ENCODE data around the gene ALDH1L2.

The ALDH1L2 gene

GRCh38 chr12:105083031-105083430 is 1.2 kb downstream of the ALDH1L2 start:
- no peak for DNase-seq

DNA sequence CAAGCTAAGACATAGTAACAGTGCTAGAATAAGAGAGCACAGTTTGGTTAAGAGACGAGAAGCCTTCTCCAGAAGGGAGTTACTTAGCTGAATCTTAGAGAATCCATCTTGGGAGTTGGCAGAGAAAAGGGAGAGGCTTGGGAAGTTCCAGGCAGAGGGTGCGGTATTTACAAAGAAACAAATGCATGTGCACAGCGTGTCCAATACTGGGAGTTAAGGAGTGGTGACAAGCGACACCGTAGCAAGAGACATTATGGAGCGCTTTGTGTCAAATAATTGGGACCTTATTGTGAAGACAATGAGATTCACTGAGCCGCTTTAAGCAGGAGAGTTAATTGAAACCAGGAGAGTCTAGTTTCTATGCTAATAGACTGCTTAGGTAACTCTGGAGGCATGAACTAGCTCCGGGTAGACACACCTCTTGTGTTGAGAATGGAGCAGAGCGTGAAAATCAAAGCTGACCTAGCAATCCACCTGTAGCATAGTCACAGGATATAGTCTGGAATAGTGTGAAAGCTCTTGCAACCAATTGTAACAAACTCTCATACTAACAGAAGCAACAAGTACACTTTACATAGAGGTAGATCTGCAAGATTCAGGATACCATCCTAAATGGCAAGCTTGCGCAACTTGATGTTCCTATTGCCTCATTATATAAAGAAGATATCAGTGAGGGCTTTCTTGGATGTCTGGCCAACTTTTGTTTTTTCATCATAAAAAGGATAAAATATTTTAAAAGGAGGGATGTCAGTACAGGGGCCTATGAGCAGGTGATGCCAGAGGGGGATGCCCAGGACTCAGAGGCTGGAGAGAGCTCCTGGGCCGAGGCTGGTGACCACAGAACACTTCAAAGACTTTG is 5.3 kb downstream of the ALDH1L2 start:
- DNase-seq: no peak

GRCh38 chr12:105077435-105077834 is 6.8 kb downstream of the ALDH1L2 start:
- no peak for DNase-seq

- no peak for DNase-seq
Measured at GRCh38 chr12:105076913-105077312, 7.3 kb downstream of the ALDH1L2 start.

- DNase-seq: no peak
Measured at GRCh38 chr12:105076098-105076497, 8.2 kb downstream of the ALDH1L2 start.

- no peak for DNase-seq
Measured at GRCh38 chr12:105072888-105073488, 11.3 kb downstream of the ALDH1L2 start.

DNA sequence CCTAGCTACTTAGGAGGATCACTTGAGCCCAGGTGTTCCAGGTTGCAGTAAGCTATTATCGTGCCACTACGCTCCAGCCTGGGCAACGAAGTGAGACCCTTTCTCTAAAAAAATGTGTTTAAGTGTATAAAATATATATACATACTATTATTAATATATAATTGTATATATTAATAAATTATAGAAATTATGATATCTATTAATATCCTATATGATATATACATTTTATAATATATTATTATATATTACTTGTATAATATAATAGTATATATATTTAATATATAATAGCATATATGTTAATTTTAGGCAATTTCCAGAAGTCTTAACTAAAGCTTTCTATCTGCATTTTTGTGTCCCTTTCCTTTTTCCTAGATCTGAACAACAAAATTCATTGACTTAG is 12.3 kb downstream of the ALDH1L2 start:
- no peak for DNase-seq

- no peak for DNase-seq
Measured at GRCh38 chr12:105069936-105070702, 14.1 kb downstream of the ALDH1L2 start.

- no peak for DNase-seq
Measured at GRCh38 chr12:105067511-105068031, 16.7 kb downstream of the ALDH1L2 start.

DNA sequence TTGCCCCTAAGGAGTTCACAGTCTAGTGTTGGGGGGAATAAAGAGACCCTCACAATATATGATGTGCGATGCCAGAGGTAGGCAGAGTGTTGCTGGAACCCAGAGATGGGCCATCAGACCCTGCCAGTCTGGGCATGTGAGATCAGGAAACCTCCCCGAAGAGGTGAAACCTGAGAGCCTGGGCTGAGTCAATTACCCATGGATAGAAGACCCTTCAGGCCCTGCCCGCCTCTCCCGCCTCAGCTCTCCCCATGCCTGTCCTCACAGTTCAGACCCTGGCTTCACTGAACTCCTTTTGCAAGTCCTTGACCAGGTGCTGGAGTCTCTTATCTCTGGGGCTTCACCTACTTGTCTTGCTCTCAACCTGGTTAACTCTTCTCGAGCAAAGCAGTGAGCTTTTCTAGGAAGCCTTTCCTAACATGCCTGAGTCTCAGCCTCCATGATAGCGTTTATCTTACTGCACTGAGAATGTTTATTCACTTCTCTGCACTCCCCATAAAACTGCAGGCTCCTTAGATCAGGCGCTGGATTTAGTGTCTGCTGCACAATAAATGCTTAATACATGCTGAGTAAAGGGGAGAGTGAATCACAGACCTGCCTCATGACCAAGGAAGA is 19.6 kb downstream of the ALDH1L2 start:
- no peak for DNase-seq

DNA sequence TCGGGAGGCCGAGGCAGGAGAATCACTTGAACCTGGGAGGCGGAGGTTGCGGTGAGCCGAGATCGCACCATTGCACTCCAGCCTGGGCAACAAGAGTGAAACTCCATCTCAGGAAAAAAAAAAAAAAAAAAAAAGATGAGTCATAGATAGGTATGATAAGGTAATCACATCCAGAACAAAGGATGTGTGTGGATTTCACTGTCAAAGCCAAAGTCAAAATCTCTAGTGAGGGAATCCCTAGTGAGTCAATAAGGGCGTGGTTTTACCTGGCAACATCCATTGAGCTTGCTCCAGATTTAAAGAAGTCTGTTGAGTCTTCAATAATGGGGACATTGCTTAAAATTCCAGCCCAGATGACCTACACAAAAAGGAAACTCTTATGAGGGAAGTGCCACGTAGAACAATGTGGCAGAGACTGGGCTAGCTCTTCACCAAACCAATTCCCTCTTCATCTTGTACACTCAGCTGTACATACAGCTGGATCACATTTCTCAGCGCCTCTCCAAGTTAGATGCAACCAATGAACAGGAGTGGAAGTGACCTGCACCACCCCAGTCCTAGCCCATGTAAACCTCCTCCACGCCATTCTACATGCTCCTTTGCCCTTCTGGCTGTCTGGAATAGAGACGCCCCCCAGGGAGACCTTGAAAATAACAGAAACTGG is 23.4 kb downstream of the ALDH1L2 start:
- DNase-seq: no peak

- no peak for DNase-seq
Measured at GRCh38 chr12:105057174-105057573, 27.1 kb downstream of the ALDH1L2 start.

DNA sequence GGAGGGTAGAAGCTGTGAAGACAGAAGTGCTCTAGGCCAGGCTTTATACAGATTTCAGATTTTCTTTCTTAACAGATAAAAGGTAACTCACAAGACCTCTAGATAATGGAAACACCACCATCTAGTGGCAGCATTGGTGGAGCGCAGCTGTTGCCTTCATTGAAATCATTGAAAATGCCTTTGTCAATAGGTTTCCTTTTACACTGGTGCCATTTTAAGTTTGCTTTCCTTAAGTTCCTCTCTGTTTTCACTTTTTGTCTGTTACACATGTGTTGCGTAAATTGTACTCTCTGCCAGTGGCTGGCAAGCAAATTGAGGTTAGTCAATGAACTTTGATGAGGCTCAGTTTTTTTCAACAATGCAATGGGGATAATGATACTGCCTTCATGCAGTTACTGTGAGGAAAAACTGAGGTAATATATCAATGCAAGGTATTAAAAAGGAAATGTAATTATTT is 31.1 kb downstream of the ALDH1L2 start:
- DNase-seq: peak; percentile 84

DNA sequence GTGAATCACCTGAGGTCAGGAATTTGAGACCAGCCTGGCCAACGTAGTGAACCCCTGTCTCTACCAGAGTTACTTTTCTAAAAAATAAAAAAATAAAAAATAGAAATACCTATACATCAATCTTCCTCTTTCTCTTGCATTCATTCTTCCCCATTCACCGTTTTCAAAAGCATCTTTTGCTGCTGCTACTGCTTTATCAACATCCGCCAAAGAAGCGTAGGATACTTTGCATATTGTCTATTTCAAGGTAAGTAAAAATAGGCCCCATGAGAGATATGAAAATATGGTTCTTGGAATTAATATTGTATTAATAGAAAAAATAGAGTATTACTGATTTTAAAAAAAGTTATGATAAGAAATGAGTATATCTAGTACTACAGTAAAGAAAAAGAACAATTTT is 32.3 kb downstream of the ALDH1L2 start:
- DNase-seq: no peak

DNA sequence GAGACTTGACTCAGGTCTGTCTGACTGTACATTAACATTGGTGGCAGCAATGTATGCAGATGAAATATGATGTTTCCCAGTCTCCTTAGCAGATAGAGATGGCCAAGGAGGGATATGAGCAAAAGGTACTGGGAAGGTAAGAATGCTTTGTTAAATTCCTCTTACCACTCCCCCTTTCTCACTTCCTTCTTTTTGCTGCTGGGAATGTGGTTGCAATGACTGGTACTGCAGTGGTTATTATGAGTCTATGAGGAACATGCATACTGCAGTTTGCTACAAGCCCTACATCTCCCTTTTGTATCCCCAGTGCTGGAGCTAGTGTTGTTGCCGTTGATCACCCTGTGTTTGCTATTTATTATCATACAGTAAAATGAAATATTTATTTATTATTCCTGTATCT is 35.9 kb downstream of the ALDH1L2 start:
- no peak for DNase-seq

DNA sequence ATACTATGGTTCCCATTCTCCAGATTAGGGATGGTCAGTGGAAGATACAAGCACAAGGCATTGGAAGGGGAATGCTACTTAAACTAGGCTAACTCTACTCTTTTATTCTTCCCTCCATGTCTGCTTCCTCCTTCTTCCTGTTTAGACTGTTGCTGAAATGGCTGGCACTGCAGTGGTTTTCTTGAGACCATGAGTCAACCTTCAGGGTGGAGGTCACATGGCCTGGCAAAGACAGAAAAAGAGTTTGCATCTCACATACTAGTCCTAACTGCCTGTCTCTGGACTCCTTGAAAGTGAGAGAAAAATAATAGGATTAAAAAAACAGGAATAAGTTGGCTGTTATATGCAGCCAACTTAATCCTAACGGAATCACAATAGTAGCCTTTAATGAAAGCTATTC is 37.0 kb downstream of the ALDH1L2 start:
- DNase-seq: no peak

GRCh38 chr12:105041186-105041585 is 43.1 kb downstream of the ALDH1L2 start:
- DNase-seq: no peak

- no peak for DNase-seq
Measured at GRCh38 chr12:105040476-105040875, 43.8 kb downstream of the ALDH1L2 start.

GRCh38 chr12:105036937-105037649 is 47.2 kb downstream of the ALDH1L2 start:
- DNase-seq: no peak

DNA sequence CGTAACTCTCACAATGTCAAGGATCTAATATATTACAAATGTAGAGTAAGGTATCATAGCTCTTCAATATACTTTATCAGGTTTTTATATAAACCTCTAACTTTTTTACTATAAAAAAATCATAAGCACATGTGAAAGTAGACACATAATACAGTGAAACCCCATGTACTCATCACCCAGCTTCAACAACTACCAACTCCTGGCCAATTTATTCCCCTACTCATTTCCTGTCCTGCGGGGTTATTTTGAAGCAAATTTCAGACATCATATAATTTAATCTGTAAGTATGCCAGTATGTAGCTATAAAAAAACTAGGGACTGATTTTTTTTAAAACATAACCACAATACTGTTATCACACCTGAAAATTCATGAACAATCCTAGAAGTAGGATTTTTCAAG is 50.4 kb downstream of the ALDH1L2 start:
- no peak for DNase-seq

GRCh38 chr12:105032703-105033357 is 51.4 kb downstream of the ALDH1L2 start:
- DNase-seq: no peak
